ENCODE results near the gene DDAH1.

Gene DDAH1

GRCh38 chr1:85325920-85326319 lies 139.0 kb downstream of the DDAH1 start:
- DNase-seq = no peak

- no peak for DNase-seq
Measured at GRCh38 chr1:85323770-85324169, 141.2 kb downstream of the DDAH1 start.

GRCh38 chr1:85322655-85323054 lies 142.3 kb downstream of the DDAH1 start:
- DNase-seq = no peak

- no peak for DNase-seq
Measured at GRCh38 chr1:85321237-85321964, 143.6 kb downstream of the DDAH1 start.

- DNase-seq = no peak
Measured at GRCh38 chr1:85320371-85321131, 144.4 kb downstream of the DDAH1 start.

GRCh38 chr1:85319931-85320330 lies 145.0 kb downstream of the DDAH1 start:
- DNase-seq = no peak

GRCh38 chr1:85319491-85319890 lies 145.5 kb downstream of the DDAH1 start:
- DNase-seq = no peak

GRCh38 chr1:85318217-85318616 lies 146.7 kb downstream of the DDAH1 start:
- DNase-seq = no peak

GRCh38 chr1:85317560-85317959 lies 147.4 kb downstream of the DDAH1 start:
- DNase-seq = no peak

- DNase-seq = no peak
Measured at GRCh38 chr1:85316321-85316720, 148.6 kb downstream of the DDAH1 start.

- DNase-seq = no peak
Measured at GRCh38 chr1:85315789-85316188, 149.2 kb downstream of the DDAH1 start.

- no peak for DNase-seq
Measured at GRCh38 chr1:85314726-85315125, 150.2 kb downstream of the DDAH1 start.

- no peak for DNase-seq
Measured at GRCh38 chr1:85313888-85314696, 150.9 kb downstream of the DDAH1 start.

- DNase-seq = no peak
Measured at GRCh38 chr1:85311818-85312217, 153.1 kb downstream of the DDAH1 start.

GRCh38 chr1:85308833-85309350 lies 156.1 kb downstream of the DDAH1 start:
- no peak for DNase-seq

GRCh38 chr1:85307987-85308832 lies 156.7 kb downstream of the DDAH1 start:
- peak; percentile 4 to 82 (median 48) for DNase-seq

GRCh38 chr1:85306236-85306635 lies 158.7 kb downstream of the DDAH1 start:
- DNase-seq = no peak

- no peak for DNase-seq
Measured at GRCh38 chr1:85303440-85304162, 161.4 kb downstream of the DDAH1 start.

- DNase-seq = no peak
Measured at GRCh38 chr1:85300140-85300539, 164.8 kb downstream of the DDAH1 start.

GRCh38 chr1:85297855-85298629 lies 166.9 kb downstream of the DDAH1 start:
- DNase-seq = no peak

- no peak for DNase-seq
Measured at GRCh38 chr1:85297538-85297854, 167.5 kb downstream of the DDAH1 start.

All from C1 segment of cervical spinal cord (tissue), 14 donors.